Body of pancreas (tissue), 4 donors: ENCODE results near the gene C3orf85.

Source experiments
- POLR2A ChIP-seq, 3 donors: fragments of 450-650 bp; IDR thresholded peaks; one replicate each; pipeline ENCODE4 v1.6.1; 2016; ENCODE audit warnings: antibody characterized with exemption in 3 of 3, mild to moderate bottlenecking in 2 of 3
- TF ChIP-seq, protein P1 (sequence below), 7 experiments: fragments of 450-650 bp in 4 of 7; fragments of 200-600 bp in 3 of 7; sonication (generic) in 3 of 7; IDR thresholded peaks; one replicate each; pipeline ENCODE4 v1.5.1; 2016 to 2019; ENCODE audit warnings: antibody characterized with exemption in 7 of 7

GRCh38 chr3:109161487-109162123 is 25.1 kb downstream of the C3orf85 start:
- TF ChIP-seq, protein P1, sequence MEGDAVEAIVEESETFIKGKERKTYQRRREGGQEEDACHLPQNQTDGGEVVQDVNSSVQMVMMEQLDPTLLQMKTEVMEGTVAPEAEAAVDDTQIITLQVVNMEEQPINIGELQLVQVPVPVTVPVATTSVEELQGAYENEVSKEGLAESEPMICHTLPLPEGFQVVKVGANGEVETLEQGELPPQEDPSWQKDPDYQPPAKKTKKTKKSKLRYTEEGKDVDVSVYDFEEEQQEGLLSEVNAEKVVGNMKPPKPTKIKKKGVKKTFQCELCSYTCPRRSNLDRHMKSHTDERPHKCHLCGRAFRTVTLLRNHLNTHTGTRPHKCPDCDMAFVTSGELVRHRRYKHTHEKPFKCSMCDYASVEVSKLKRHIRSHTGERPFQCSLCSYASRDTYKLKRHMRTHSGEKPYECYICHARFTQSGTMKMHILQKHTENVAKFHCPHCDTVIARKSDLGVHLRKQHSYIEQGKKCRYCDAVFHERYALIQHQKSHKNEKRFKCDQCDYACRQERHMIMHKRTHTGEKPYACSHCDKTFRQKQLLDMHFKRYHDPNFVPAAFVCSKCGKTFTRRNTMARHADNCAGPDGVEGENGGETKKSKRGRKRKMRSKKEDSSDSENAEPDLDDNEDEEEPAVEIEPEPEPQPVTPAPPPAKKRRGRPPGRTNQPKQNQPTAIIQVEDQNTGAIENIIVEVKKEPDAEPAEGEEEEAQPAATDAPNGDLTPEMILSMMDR (IDR thresholded peaks at IDR 0.05), result no peak
- no peak for TF ChIP-seq POLR2A (IDR thresholded peaks at IDR 0.05)
